HG03103 (cell line): ENCODE results near the gene FBXL7.

Source experiments
- ATAC-seq: cut with Tn5 transposase; IDR thresholded peaks from one replicate; pipeline ENCODE4 v1.9.1; 2021; ENCODE audit warnings: low read depth; ENCODE audit not compliant: unreplicated experiment

The FBXL7 gene

DNA sequence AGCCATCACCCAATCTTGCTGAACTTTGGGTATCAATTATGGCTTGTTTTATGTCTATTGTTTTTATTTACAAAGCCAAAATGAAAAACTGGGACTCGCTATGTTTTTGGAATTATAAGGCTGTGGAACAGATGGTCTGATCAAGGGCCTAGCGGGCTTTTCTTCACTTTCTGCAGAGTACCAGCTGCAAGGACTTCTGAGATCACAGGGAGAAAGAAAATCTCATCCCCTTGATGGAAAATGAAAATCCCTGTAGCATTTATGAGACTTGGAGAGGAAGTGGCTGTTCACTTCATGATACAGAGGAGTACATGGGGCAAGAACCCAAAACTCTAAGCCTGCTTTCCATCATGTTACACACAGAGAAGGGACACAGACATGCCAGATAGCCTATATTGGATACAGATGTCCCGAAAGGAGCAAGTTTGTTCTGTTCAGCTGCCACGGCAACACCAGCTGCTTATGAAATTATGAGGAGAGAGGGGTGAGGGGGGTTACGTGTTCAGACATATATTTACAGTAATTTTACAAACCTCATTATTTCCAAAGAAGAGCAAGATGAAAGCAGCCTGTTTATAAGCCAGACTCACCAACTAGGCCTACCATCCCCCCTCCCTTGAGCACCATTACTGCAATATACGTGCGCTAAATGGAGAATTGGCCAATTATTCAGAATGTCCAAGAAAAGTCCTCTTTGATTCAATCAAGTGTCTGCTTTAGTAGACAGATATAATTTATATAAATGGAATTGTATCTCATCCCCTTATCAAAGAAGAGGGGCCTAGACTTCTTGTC lies 459.6 kb downstream of the FBXL7 start:
- no peak for ATAC-seq

- no peak for ATAC-seq
Measured at GRCh38 chr5:15966066-15966640, 466.2 kb downstream of the FBXL7 start.

DNA sequence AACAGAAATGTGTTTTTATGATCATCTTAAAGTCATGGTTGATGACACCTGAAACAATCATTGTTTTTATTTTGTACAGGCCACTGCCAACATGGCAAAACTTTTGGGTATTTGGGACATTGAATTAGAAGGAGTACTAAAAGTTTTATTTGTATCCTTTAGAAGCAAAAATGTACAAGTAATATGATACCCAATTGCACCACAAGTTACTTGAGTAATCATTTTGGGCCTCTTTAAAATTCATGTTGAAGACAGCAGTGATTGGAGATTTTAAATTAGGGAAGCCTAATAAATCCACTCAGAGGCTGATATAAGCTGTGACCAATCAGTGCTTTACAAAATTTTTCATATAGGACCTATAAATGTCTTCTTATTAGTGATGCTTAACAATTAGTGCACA lies 466.7 kb downstream of the FBXL7 start:
- no peak for ATAC-seq

DNA sequence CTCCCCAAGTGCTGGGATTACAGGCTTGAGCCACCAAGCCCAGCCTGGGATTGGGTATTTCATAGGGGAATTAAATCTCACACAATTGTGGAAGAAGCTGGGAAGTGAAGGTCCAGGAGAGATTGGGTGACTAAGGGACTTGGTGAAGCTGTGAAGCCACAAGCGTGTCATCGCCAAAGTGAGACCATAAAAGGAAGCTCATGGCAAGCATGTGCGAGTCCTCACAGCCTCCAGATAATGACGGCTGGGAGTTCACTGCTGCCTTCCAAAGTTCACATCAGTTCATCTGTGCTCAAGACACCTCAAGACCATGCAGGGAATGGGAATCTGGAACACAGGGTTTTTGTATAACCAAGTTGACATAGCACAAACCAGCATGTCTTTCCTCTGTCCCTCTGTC lies 469.0 kb downstream of the FBXL7 start:
- ATAC-seq = no peak

DNA sequence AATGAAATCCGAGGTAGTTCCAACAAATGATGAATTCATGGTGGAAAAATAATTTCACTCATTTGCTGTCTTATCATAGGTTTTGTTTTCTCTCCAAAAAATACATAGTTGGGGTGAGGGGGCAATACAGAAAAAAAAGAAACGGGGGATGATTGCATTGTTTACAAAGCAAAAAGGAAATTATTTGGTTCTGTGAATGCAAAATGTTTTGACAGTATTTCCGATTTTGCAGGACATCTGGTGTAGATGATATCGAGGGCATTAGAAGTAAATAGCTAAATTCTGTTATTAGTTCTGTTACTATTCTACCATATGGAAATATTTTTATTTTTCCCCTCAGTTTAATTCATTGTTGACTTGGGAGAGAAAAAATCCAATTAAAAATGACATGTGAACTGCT lies 477.9 kb downstream of the FBXL7 start:
- no peak for ATAC-seq

DNA sequence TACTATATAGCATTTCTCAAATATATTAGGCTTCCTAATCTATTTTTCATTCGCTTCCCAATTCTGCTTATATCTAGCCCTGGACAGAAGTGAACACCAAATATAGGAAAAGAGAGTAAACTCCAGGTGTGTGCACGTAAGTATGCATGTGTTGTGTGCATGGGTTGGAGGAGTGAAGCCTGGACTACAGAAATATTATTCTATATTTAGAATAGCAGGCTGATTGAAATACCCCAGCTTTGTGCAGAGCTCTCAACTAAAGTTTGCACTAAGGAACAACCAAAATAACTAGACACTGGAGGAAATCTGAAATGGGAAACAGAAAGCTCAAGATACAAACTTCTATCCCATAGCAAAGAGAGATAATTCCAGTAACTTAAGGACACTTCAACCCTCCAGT lies 480.9 kb downstream of the FBXL7 start:
- ATAC-seq = no peak

DNA sequence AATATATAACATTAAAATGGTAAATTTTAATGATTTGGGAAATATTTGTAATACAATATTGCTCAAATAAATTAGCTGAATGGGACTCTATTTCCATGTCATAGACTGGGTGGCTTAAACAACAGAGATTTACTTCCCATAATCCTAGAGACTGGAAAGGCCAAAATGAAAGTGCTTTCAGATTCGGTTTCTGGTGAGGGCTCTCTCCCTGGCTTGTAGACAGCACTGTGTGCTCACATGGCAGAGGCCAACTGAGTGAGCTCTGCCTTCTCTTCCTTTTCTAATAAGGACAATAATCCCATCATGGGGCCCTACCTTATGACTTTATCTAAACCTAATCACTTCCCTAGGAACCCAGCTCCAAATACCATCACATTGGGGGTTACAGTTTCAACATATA lies 483.4 kb downstream of the FBXL7 start:
- ATAC-seq = no peak
